Sigmoid colon (tissue), 7 donors: Measurements from ENCODE around the gene TAOK3. TPM values are rescaled to one million over a fixed set of nuclear protein-coding genes. Genes with fewer than 3 reads are reported as not detected.
A peak's percentile ranks its signal among the peaks of the same experiment; 100 is the strongest.

ENCODE experiments used
- DNase-seq: peaks from one replicate; pipeline ENCODE4 v3.0.0-alpha.2; 2019
- H3K27ac ChIP-seq, 4 donors: fragments of 200-600 bp; sonication (generic); one replicate each; pipeline ENCODE4 v1.5.1; 2016 to 2019; ENCODE audit warnings: mild to moderate bottlenecking in 1 of 4
- H3K27me3 ChIP-seq, 3 donors: fragments of 200-600 bp; sonication (generic); one replicate each; pipeline ENCODE4 v1.5.1; 2019; ENCODE audit warnings: mild to moderate bottlenecking in 1 of 3
- H3K36me3 ChIP-seq, 4 donors: fragments of 200-600 bp; sonication (generic); one replicate each; pipeline ENCODE4 v1.5.1; 2016 to 2019
- H3K4me1 ChIP-seq, 4 donors: fragments of 200-600 bp; sonication (generic); one replicate each; pipeline ENCODE4 v1.5.1; 2017 to 2019
- H3K4me3 ChIP-seq, 4 donors: fragments of 200-600 bp; sonication (generic); one replicate each; pipeline ENCODE4 v1.5.1; 2017 to 2019; ENCODE audit warnings: mild to moderate bottlenecking in 2 of 4, moderate library complexity in 1 of 4
- H3K9me3 ChIP-seq, 4 donors: fragments of 200-600 bp in 3 of 4; sonication (generic) in 3 of 4; one replicate each; pipeline versions ENCODE4 v1.5.1 to v1.6.1; 2013 to 2019
- CTCF ChIP-seq, 4 experiments: fragments of 450-650 bp in 3 of 4; fragments of 200-600 bp in 1 of 4; IDR thresholded peaks; one replicate each; pipeline ENCODE4 v1.5.1; 2016 to 2019; ENCODE audit warnings: antibody characterized with exemption in 4 of 4, mild to moderate bottlenecking in 3 of 4, moderate library complexity in 2 of 4
- EP300 ChIP-seq, 4 donors: sonication (generic); formaldehyde crosslinking; IDR thresholded peaks; one replicate each; pipeline ENCODE4 v1.6.1; 2017; ENCODE audit warnings: antibody characterized with exemption in 4 of 4
- POLR2A ChIP-seq, 2 donors: fragments of 450-650 bp; IDR thresholded peaks; one replicate each; pipeline ENCODE4 v1.6.1; 2016; ENCODE audit warnings: antibody characterized with exemption in 2 of 2, mild to moderate bottlenecking in 2 of 2, moderate library complexity in 2 of 2
- POLR2AphosphoS5 ChIP-seq, 4 donors: sonication (generic); formaldehyde crosslinking; IDR thresholded peaks; one replicate each; pipeline ENCODE4 v1.6.1; 2017; ENCODE audit warnings: antibody characterized with exemption in 4 of 4
- WGBS, 2 donors: extraction: QIAGEN DNeasy Blood & Tissue Kit; methylation state at CpG; one replicate each; pipeline ENCODE4 v1.1.7; 2013; 5-methylcytosine and 5-hydroxymethylcytosine counted together
- intact Hi-C: fragments of 100-400 bp; cut with DNase I; formaldehyde crosslinking; loops from one replicate; pipeline ENCODE4 v1.15.1; 2023
- polyA plus RNA-seq, 3 donors: library from polyadenylated mRNA; stranded (reverse); fragments of 200-250 nt; gene quantifications; one replicate each; pipeline ENCODE4 v1.2.3, GENCODE V29; 2013
- total RNA-seq, 4 donors: library from RNA; depleted of rRNA; stranded (reverse); fragments of >200 nt; gene quantifications; one replicate each; pipeline ENCODE4 v1.1.0, GENCODE V29; 2016
- donor health status: healthy with polysubstance abuse.
- donor health status: Bipolar disorder and iron deficiency.
- donor health status: healthy.

The TAOK3 gene
- total and polyA plus RNA-seq, 7 donors: 18.9 to 66.2 (median 29.4) TPM

DNA sequence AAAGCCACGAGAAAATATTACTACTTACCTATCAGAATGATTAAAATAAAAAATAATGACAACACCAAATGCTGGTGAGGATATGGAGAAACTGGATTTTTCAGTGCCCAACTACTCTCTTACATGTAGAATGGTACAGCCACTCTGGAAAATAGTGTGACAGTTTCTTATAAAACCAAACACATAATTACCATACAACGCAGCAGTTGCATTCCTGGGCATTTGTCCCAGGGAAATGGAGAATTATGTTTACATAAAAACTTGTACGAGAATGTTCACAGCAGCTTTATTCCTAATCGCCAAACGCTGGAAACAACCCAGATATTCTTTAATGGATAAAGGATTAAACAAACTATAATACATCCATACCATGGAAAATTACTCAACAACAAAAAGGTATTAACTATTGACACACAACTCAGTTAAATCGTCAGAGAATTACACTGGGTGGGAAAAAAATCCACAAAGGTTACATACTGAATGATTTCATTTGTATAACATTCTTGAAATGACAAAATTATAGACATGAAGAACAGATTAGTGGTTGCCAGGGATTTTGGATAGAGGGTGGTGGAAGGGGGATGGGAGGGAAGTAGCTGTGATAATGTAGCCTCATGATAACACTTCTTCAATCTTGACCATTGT lies 35.4 kb downstream of the TAOK3 start:
- H3K27me3 ChIP-seq: no peaks in the 10 kb centered on the region
- intact Hi-C loops: no loop called here
- H3K9me3 ChIP-seq: no peaks in the 10 kb centered on the region
- H3K36me3 ChIP-seq: no peaks in the 10 kb centered on the region
- WGBS, 2 donors: 18 to 57% methylated on average over 6 of the region's 6 CpGs
- no peak for TF ChIP-seq POLR2A (IDR thresholded peaks at IDR 0.05)
- TF ChIP-seq POLR2AphosphoS5 (IDR thresholded peaks at IDR 0.05): no peak
- no peak for TF ChIP-seq EP300 (IDR thresholded peaks at IDR 0.05)
- no peak for TF ChIP-seq CTCF (IDR thresholded peaks at IDR 0.05)
- peaks cover 0 to 10% (median 5%) of the 10 kb centered on the region in 4 donors for H3K4me1 ChIP-seq
- H3K27ac ChIP-seq: peak overlapping the region in 1 of 4 donors; percentile 6
- no peak overlapping the region for H3K4me3 ChIP-seq
- DNase-seq: no peak

GRCh38 chr12:118336123-118336522 lies 36.6 kb downstream of the TAOK3 start:
- no peak overlapping the region for H3K27ac ChIP-seq
- TF ChIP-seq CTCF (IDR thresholded peaks at IDR 0.05) (no peak), EP300 (IDR thresholded peaks at IDR 0.05) (no peak), POLR2A (IDR thresholded peaks at IDR 0.05) (no peak), POLR2AphosphoS5 (IDR thresholded peaks at IDR 0.05) (no peak)
- no peaks in the 10 kb centered on the region for H3K36me3 ChIP-seq
- H3K4me1 ChIP-seq: peaks cover 0 to 10% (median 5%) of the 10 kb centered on the region in 4 donors
- DNase-seq: no peak
- intact Hi-C loops: no loop called here
- H3K4me3 ChIP-seq: no peak overlapping the region
- no peaks in the 10 kb centered on the region for H3K9me3 ChIP-seq
- no peaks in the 10 kb centered on the region for H3K27me3 ChIP-seq
- whole genome bisulfite sequencing, 2 donors: 68 to 91% methylated on average over 2 of the region's 2 CpGs

GRCh38 chr12:118334939-118335567 lies 37.7 kb downstream of the TAOK3 start:
- Histone ChIP-seq H3K36me3 (no peaks in the 10 kb centered on the region), H3K27ac (no peak overlapping the region), H3K27me3 (no peaks in the 10 kb centered on the region), H3K4me3 (no peak overlapping the region), H3K9me3 (no peaks in the 10 kb centered on the region), H3K4me1 (peaks cover 0 to 16% (median 7%) of the 10 kb centered on the region in 4 donors)
- TF ChIP-seq POLR2AphosphoS5 (IDR thresholded peaks at IDR 0.05) (no peak), CTCF (IDR thresholded peaks at IDR 0.05) (no peak), EP300 (IDR thresholded peaks at IDR 0.05) (no peak), POLR2A (IDR thresholded peaks at IDR 0.05) (no peak)
- intact Hi-C loops: no loop called here
- no peak for DNase-seq
- WGBS, 2 donors: 89 to 99% methylated on average over 4 of the region's 4 CpGs

DNA sequence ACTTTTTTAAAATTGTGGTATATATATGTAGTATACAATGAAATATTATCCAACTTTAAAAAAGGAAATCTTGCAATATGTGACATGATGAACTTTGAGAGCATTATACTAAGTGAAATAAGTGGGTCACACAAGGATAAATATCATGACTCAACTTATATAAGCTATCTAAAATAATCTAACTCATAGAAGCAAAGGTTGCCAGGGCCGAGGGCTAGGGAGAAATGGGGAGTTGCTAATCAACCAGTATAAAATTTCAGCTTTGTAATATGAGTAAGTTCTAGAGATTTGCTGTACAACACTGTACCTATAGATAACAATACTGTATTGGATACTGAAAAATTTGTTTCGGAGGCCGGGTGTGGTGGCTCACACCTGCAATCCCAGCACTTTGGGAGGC lies 38.5 kb downstream of the TAOK3 start:
- no peak overlapping the region for H3K27ac ChIP-seq
- DNase-seq: no peak
- H3K27me3 ChIP-seq: no peaks in the 10 kb centered on the region
- WGBS, 2 donors: 93 to 94% methylated on average over 3 of the region's 3 CpGs
- H3K9me3 ChIP-seq: no peaks in the 10 kb centered on the region
- peaks cover 0 to 20% (median 8%) of the 10 kb centered on the region in 4 donors for H3K4me1 ChIP-seq
- intact Hi-C loops: no loop called here
- no peaks in the 10 kb centered on the region for H3K36me3 ChIP-seq
- TF ChIP-seq EP300 (IDR thresholded peaks at IDR 0.05): no peak
- no peak for TF ChIP-seq CTCF (IDR thresholded peaks at IDR 0.05)
- no peak for TF ChIP-seq POLR2A (IDR thresholded peaks at IDR 0.05)
- no peak for TF ChIP-seq POLR2AphosphoS5 (IDR thresholded peaks at IDR 0.05)
- no peak overlapping the region for H3K4me3 ChIP-seq
